ENCODE measurements around the gene CCDC157. TPM values are rescaled to one million over a fixed set of nuclear protein-coding genes. Genes with fewer than 3 reads are reported as not detected.

CCDC157 gene
- total RNA-seq, 2 experiments from 2014 or later: 2.5 to 2.6 TPM

DNA sequence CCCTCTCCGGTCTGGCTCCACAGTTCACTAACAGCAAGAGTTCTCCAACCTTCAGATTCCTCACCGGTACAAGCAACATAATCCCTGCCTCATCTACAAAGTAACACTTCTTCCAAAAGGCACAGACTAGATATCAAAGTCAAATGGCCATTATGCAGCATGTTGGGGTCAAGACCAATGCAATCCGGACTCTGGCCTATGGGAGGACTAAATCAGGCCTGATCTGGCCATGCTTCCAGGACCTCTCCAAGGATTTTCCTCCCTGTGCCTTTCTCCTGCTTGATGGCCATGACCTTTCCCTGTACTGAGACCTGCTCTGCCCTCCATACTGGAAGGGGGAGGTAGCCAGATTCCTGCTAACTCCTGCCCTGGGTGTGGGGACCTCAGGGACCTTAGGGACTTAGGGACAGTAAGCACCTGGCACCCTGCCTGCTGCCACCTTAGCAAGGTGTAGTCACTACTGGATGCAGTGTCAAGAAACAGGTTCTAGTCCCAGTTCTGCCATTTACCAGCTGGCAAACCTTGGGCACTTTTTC is 36.7 kb upstream of the CCDC157 start:
- Mint-ChIP-seq H3K27ac (no peak overlapping the region), H3K36me3 (peaks cover 20% of the 10 kb centered on the region), H3K4me1 (peaks cover 87% of the 10 kb centered on the region), H3K27me3 (no peaks in the 10 kb centered on the region), H3K4me3 (no peak overlapping the region), H3K9me3 (no peaks in the 10 kb centered on the region)
- DNase-seq: no peak

GRCh38 chr22:30321461-30321860 is 35.3 kb upstream of the CCDC157 start:
- Mint-ChIP-seq H3K9me3 (no peaks in the 10 kb centered on the region), H3K4me1 (peaks cover 85% of the 10 kb centered on the region), H3K27ac (peak overlapping the region; percentile 28), H3K36me3 (peaks cover 15% of the 10 kb centered on the region), H3K4me3 (no peak overlapping the region), H3K27me3 (no peaks in the 10 kb centered on the region)
- no peak for DNase-seq

DNA sequence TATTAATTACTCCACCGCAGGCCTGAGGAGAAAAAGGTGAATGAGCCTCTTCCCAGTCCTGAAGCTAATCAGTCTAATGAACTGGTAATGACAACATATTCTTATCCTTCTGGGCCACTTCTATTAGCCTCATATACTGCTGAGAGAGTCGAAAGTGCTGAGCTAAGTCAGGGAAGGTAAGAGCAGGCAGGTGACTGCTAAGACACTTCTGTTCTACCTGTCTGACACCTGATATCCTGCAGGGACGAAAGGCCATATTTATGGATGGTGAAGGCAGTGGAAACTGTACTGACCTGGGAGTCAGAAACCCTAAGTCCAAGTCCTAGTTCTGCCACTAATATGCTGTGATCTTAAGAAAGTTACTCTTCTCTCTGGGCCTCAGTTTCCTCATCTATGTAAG is 33.6 kb upstream of the CCDC157 start:
- no peak for DNase-seq
- H3K4me1 Mint-ChIP-seq: peaks cover 79% of the 10 kb centered on the region
- H3K9me3 Mint-ChIP-seq: no peaks in the 10 kb centered on the region
- no peak overlapping the region for H3K4me3 Mint-ChIP-seq
- peaks cover 12% of the 10 kb centered on the region for H3K36me3 Mint-ChIP-seq
- H3K27me3 Mint-ChIP-seq: no peaks in the 10 kb centered on the region
- H3K27ac Mint-ChIP-seq: no peak overlapping the region

DNA sequence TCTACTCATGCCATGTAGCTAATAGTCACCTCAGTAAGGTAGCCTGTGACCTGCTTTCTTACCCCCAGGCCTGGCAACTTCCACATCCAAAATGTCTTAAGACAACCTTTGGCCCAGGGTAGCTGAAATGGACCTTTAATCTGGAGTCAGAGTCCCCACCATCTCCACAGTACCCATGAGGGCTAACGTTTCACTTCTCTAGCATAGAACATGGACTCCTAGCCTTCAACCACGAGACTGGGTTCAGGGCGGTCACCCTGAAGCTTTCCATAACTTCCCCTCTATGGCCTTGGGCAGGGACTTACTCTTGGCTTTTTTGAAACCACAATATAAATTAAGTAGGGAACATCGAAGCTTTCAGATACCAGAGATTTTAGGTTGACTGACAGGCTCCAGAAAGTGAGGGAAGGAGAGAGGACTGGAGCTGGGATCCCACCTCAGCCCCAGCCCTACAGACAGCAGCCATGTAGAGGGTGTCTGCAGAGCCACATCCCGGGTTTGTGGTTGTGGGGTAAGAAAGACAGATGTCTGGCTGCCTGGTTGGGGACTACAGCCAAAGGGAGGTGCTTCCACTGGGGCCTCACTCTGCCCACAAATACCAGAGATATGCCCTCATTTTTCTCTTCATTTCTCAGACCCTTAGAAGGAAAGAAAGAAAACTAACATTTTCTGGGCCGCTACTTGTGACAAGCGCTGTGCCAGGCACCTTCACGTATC is 32.6 kb upstream of the CCDC157 start:
- peaks cover 7% of the 10 kb centered on the region for H3K36me3 Mint-ChIP-seq
- peaks cover 70% of the 10 kb centered on the region for H3K4me1 Mint-ChIP-seq
- peak overlapping the region; percentile 89 for H3K4me3 Mint-ChIP-seq
- no peaks in the 10 kb centered on the region for H3K9me3 Mint-ChIP-seq
- peak; percentile 48 for DNase-seq
- H3K27ac Mint-ChIP-seq: peak overlapping the region; percentile 72
- H3K27me3 Mint-ChIP-seq: no peaks in the 10 kb centered on the region

DNA sequence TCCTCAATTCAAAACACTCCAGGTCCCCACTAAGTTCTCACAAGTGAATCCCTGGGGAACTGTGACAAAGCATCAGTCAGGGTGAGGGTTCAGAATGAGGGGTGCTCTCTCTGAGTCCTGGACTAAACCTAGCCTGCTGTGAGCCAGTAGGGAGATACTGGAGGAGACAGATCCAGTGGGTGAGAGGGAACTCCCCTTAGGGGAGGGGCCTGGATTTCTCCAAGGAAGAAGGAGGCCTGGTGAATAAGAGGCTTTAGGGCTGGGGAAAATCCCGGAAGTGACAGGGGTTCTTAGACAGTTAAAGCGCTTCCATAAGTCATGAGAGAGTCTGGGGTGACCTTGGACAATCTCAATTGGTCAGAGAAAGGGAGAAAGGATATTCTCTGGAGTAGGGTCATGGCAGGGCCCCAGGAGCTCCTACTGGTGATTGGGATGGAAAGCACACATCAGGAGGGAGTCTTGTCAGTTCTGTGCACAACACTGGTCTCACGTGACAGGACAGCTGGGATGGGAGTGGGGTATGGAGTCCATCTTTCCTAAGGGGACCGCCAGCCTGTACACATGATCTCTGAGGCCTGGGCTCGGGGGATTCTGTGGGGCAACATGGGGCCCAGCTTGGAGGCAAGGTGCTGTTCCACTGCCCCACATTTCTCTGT is 31.6 kb upstream of the CCDC157 start:
- no peaks in the 10 kb centered on the region for H3K27me3 Mint-ChIP-seq
- H3K4me1 Mint-ChIP-seq: peaks cover 60% of the 10 kb centered on the region
- peak overlapping the region; percentile 89 for H3K4me3 Mint-ChIP-seq
- no peaks in the 10 kb centered on the region for H3K9me3 Mint-ChIP-seq
- H3K36me3 Mint-ChIP-seq: peaks cover 4% of the 10 kb centered on the region
- H3K27ac Mint-ChIP-seq: peak overlapping the region; percentile 72
- no peak for DNase-seq

DNA sequence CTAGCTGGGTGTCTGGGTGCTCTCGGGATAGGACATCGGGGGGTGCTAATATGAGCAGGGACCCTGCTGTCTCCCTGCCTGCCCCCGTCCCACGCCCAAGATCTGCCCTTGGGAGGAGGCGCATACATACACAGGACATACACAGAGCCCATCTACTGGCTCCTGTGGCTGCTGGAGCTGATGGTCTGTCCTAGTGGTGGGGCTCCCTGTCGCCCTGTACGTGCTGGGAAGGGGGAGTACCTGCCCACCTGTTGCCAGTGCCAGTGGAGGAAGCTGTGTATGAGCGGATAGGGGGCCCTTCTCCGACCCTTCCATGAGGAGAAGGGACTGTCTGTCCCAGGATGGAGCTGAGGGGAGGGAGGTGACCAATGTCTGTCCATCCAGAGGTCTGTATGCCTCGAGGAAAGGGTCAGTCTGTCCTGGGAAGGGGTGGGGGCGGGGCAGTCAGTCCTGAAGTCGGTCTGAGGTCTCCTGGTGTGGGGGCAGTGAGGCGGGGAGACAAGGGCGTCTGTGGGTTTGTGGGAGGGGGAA is 31.0 kb upstream of the CCDC157 start:
- peak overlapping the region; percentile 72 for H3K27ac Mint-ChIP-seq
- DNase-seq: no peak
- H3K4me1 Mint-ChIP-seq: peaks cover 55% of the 10 kb centered on the region
- no peaks in the 10 kb centered on the region for H3K27me3 Mint-ChIP-seq
- peaks cover 8% of the 10 kb centered on the region for H3K36me3 Mint-ChIP-seq
- H3K9me3 Mint-ChIP-seq: no peaks in the 10 kb centered on the region
- peak overlapping the region; percentile 89 for H3K4me3 Mint-ChIP-seq

DNA sequence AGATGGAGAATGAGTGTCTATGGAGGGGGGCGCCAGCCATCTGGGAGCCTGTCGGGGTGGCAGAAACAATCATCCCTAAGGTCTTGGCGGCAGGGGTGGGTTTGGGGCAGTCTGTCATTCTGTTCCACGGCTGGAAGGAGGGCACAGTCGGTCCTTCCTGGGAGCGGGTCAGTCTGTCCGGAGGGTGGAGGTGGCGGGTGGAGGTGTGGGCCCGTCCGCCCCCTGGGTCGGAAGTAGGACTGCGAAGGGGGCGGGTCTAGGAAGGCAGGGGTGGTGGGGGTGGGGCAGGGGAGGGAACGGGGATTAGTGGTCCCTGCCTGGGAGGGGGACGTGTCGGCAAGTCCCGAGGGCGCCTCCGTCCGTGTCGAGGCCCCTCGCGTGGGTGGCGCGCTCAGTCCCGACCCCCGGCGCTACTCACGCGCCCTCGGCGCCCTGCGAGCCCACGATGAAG is 30.5 kb upstream of the CCDC157 start:
- H3K27me3 Mint-ChIP-seq: no peaks in the 10 kb centered on the region
- peak overlapping the region; percentile 89 for H3K4me3 Mint-ChIP-seq
- no peak for DNase-seq
- peak overlapping the region; percentile 72 for H3K27ac Mint-ChIP-seq
- H3K4me1 Mint-ChIP-seq: peaks cover 50% of the 10 kb centered on the region
- no peaks in the 10 kb centered on the region for H3K9me3 Mint-ChIP-seq
- peaks cover 9% of the 10 kb centered on the region for H3K36me3 Mint-ChIP-seq

DNA sequence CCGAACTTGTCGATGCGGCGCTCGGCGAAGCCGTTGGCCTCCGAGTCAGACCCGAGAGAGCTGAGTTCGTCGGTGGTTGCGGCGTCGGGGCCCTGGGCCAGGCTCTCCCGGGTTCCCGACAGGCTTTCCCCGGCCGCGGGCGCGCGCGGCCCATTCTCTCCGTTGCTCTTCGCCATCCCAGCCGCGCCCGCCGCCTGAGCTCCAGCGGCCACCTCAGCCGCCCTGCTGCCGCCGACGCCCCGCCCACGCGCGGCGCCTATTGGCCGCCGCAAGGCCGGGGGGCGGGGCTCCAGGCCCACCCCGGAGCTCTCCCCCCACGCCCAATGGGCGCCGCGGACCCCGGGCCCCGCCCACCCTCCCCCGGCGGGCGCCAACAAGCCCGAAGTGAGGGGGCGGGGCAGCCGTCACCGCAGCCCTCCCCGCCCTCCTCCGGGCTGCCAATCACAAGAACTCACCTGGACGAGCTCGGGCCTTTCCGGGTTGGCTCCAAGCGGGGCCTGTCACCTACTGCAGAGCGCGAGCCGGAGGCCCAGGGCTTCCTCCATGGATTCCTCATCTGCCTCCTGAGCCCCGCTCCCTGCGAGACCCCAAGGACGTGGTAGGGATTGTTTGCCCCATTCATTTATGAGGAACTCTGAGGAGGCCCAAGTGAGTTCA is 30.0 kb upstream of the CCDC157 start, which contains the start of gene TBC1D10A:
TBC1D10A (minus strand) TSS at position 236 of the 657 bp plus-strand sequence; CDS start at position 176, 60 bp downstream.
- peak within 1 kb of the TSS; percentile 89 for H3K4me3 Mint-ChIP-seq
- peak within 1 kb of the TSS; percentile 89 for H3K27ac Mint-ChIP-seq
- peaks cover 46% of the 10 kb centered on the region for H3K4me1 Mint-ChIP-seq
- peaks cover 10% of the 10 kb centered on the region for H3K36me3 Mint-ChIP-seq
- H3K27me3 Mint-ChIP-seq: no peaks in the 10 kb centered on the region
- no peaks in the 10 kb centered on the region for H3K9me3 Mint-ChIP-seq
- DNase-seq: peak; percentile 95

GRCh38 chr22:30327864-30328345 is 28.9 kb upstream of the CCDC157 start:
- Mint-ChIP-seq H3K27me3 (no peaks in the 10 kb centered on the region), H3K4me3 (peak overlapping the region; percentile 78), H3K36me3 (peaks cover 13% of the 10 kb centered on the region), H3K9me3 (no peaks in the 10 kb centered on the region), H3K27ac (peak overlapping the region; percentile 89), H3K4me1 (peaks cover 47% of the 10 kb centered on the region)
- DNase-seq: no peak

GRCh38 chr22:30328466-30329049 is 28.2 kb upstream of the CCDC157 start:
- Mint-ChIP-seq H3K4me1 (peaks cover 42% of the 10 kb centered on the region), H3K36me3 (peaks cover 13% of the 10 kb centered on the region), H3K27ac (no peak overlapping the region), H3K4me3 (no peak overlapping the region), H3K27me3 (no peaks in the 10 kb centered on the region), H3K9me3 (no peaks in the 10 kb centered on the region)
- DNase-seq: no peak

GRCh38 chr22:30332551-30332950 is 24.3 kb upstream of the CCDC157 start:
- no peak for DNase-seq
- Mint-ChIP-seq H3K27me3 (no peaks in the 10 kb centered on the region), H3K9me3 (no peaks in the 10 kb centered on the region), H3K4me1 (peaks cover 31% of the 10 kb centered on the region), H3K4me3 (no peak overlapping the region), H3K27ac (peak overlapping the region; percentile 42), H3K36me3 (peaks cover 29% of the 10 kb centered on the region)

GRCh38 chr22:30332994-30333706 is 23.7 kb upstream of the CCDC157 start:
- no peak for DNase-seq
- peaks cover 27% of the 10 kb centered on the region for H3K4me1 Mint-ChIP-seq
- peaks cover 29% of the 10 kb centered on the region for H3K36me3 Mint-ChIP-seq
- no peaks in the 10 kb centered on the region for H3K27me3 Mint-ChIP-seq
- H3K27ac Mint-ChIP-seq: peak overlapping the region; percentile 42
- no peaks in the 10 kb centered on the region for H3K9me3 Mint-ChIP-seq
- H3K4me3 Mint-ChIP-seq: no peak overlapping the region

DNA sequence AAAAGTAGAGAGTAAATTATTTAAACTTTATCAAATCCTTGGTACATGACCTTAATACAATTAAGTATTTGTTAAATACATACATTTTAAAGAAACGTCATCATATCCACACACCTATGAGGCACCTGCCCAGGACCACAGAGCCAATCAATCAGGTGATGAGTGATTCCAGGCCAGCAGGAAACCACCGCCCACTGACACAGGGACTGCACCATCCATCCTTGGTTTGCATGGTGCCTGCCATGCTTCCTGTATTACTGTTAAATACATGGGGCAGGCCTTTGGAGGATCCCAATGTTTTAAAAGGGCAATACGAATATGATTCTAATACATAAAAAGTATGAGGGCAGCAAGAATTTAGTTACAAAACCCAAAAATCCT is 23.1 kb upstream of the CCDC157 start:
- Mint-ChIP-seq H3K4me3 (no peak overlapping the region), H3K27me3 (no peaks in the 10 kb centered on the region), H3K9me3 (no peaks in the 10 kb centered on the region), H3K27ac (no peak overlapping the region), H3K36me3 (peaks cover 31% of the 10 kb centered on the region), H3K4me1 (peaks cover 27% of the 10 kb centered on the region)
- DNase-seq: no peak

- peaks cover 35% of the 10 kb centered on the region for H3K36me3 Mint-ChIP-seq
- no peaks in the 10 kb centered on the region for H3K27me3 Mint-ChIP-seq
- no peak for DNase-seq
- H3K4me3 Mint-ChIP-seq: no peak overlapping the region
- peaks cover 27% of the 10 kb centered on the region for H3K4me1 Mint-ChIP-seq
- peak overlapping the region; percentile 65 for H3K27ac Mint-ChIP-seq
- no peaks in the 10 kb centered on the region for H3K9me3 Mint-ChIP-seq
These were observed 22.2 kb upstream of the CCDC157 start for GRCh38 chr22:30334646-30335045.

Data from activated naive CD8-positive, alpha-beta T cell treated with anti-CD3 and anti-CD28 coated beads for 36 hours (primary cell).